GM21528 (cell line): ENCODE measurements around the gene TBC1D2B.

Experiments used
- ATAC-seq: cut with Tn5 transposase; IDR thresholded peaks from one replicate; pipeline ENCODE4 v1.9.1; 2021; ENCODE audit warnings: mild to moderate bottlenecking, moderate library complexity; ENCODE audit not compliant: unreplicated experiment, low FRiP score

TBC1D2B gene

DNA sequence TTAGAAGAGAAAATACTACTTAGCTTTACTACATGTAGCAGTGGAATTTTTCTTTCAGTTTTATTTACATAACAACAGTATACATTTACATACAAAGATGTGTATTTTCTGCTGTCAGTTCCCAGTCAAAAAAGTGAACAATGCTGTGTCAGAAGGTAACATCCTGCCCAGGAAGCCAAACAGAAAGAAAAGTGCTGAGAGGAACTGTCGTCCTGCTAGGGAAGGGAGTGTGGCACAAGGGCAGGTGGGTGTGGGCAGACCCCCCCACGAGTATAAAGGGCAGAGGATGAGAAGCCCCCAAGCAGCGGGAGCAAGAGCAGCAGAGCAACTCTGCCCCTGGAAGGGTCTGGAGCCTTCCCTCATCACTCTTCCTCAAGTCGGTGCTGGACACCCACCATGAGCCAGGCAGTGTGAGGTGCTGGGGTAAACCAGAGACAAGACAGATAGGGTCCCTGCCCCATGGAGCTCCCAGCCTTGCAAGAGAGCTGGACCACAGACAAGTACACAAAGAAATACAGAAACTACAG, 39.7 kb downstream of the TBC1D2B start:
- ATAC-seq: no peak

DNA sequence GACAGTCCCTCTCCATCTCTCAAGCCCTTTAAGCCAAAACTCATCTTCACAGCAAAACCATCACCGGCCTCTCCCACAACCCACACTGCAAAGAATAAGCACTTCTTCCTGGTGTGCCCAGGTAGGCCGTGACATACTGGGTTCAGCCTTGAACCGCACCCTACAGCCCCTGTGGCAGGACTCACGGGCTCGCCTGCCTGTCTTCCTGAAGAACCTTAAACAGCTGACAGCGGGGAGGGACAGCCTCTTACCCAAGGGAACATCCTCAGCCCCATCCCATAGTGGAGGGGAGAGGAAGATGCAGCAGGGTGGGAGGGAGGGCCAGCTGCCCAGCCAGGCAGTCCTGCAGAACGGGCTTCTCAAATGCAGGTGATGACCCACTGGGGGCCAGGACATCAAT, 40.2 kb downstream of the TBC1D2B start:
- ATAC-seq: no peak

DNA sequence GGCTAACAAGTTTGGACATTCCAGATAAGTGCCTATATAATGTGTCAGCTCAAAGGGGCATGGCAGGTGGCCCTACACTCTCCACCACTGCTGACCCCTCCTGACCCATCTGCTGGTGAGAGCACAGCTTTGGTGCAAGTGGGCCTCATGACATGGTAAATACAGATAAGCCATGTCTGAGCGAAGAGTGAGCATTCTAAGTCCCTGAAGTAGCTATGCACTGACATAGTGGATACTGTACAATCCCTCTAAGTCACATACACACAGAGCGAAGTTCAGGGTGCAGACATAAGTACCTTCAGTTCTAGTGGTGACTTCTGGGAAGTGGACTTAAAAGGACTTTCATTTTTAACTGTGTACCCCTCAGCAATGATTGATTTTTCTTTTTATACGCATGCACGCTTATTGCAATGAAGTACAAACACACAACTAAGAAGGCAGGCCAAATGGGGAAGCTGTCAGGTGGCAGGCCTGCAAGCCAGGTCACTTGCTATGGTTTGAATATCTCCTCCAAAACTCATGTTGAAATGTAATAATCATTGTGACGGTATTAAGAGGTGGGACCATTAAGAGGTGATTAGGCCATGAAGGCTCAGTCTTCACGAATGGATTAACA, 41.5 kb downstream of the TBC1D2B start:
- no peak for ATAC-seq

DNA sequence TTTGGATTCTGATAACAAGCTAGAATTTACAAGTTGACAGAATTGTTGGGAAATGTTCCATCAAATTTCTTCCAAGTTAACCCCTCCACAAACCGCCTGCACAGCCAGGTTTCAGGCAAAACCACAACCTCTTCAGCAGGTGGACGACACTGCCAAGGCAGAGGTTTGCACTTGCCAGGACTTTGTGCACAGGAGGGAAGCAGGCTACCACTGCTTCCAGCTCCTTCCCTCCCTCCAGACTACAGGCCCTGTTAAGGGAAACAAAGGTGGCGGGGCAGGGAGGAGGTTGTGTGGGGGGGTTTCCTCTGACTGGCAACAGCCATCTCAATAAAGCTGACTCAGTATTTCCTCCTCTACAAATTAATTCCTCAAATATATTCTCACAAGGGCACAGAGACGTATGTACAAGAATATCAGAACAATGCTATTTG, 42.2 kb downstream of the TBC1D2B start:
- no peak for ATAC-seq

DNA sequence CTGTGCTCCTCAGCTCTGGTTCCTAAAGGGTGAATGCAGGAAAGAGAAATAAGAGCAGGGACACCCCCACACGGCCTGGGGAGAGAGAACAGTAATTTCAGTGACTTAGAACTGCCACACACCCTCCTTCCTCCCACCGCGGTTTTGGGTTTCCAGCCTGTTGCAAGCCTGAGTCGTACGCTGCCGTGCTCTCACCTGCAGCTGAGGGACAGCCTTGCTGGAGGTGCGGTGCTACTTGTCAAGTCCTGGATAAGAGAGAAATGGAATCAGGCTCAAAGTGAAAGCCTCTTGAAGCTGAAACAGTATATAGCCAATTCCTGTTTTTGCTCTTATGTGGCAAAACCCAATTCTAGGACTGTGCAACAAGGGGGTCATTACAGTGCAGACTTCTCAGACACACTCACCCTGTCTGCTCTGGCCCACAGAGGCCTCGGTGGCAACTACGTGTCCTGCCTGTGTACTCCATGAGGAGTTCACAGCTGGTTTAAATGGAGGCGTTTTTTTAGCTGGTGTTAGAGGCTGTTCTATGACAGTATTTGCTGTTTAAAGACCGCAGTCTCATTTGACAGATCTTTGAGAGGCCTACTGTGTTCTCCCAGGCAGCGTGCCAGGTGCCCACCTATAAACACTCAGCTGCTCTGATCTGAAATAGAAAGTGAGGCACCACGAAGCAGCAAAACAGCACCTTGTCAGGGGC, 42.9 kb downstream of the TBC1D2B start:
- ATAC-seq: peak; percentile 77

DNA sequence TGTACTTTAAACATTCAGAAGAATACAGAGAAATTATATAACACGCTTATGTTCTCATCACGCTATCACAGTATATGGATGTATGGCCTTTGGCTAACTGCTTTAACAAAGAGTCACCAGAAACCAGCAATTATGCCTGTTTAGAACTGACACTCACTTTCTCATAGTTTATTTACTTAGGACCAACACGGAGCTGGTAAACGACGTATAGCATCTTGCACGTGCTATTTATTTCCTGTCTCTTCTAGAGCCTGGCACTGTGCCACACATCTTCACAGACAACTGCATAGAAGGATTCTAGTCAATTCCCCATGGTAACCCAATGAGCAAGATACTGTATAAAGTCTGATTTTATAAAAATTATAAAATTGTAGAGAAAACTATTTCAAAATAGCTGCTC, 43.6 kb downstream of the TBC1D2B start:
- no peak for ATAC-seq

DNA sequence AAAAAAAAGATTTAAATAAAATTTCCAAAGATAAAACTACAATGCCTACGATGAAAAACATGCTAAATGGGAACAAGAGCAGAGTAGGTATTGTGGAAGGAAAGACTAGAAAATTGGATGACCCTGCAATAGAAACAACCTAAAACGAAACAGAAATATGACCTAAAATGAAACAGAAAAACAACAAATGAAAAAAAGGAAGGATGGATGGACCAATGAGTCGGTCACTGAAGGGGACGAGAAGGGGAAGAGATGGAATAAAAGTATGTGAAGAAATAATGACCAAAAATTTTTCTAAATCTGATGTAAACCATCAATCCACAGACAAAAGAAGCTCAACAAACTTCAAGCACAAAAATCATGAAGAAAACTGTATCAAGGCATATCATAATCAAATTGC, 44.8 kb downstream of the TBC1D2B start:
- ATAC-seq: no peak

DNA sequence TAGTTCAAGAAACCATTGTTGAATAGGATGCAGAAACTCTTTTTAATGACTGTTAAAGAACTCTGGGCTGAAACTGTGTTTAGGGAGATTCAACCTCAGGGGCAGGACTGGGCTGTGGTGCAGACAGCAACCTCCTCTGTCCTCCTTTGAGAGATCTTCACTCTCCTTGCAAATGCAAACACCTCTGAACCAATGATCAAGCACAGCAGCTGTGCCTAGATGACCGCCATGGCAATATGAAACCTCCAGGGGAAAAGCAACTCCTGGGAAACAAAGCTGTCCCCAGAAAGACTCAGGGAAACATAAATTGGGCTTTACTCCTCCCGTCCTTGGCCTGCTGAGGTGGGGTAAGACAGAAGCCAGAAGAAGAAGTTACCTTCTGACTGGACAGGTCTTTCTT, 52.6 kb downstream of the TBC1D2B start:
- no peak for ATAC-seq

DNA sequence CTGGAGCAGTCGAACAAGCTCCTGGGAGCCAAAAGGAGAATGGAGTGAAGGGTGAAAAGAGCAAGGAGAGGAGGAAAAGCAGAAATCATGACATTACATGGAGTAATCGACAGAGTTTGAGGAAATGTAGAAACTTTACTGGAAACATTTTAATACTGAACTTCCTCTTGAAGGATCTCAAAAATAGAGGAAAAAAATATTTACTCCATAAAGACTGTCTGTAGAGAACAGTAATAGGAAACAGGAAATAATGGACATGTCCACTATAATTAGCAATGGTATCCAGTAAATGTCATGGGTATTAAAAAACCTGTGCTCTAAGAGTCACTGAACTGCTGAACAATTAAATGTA, 53.0 kb downstream of the TBC1D2B start:
- ATAC-seq: no peak

DNA sequence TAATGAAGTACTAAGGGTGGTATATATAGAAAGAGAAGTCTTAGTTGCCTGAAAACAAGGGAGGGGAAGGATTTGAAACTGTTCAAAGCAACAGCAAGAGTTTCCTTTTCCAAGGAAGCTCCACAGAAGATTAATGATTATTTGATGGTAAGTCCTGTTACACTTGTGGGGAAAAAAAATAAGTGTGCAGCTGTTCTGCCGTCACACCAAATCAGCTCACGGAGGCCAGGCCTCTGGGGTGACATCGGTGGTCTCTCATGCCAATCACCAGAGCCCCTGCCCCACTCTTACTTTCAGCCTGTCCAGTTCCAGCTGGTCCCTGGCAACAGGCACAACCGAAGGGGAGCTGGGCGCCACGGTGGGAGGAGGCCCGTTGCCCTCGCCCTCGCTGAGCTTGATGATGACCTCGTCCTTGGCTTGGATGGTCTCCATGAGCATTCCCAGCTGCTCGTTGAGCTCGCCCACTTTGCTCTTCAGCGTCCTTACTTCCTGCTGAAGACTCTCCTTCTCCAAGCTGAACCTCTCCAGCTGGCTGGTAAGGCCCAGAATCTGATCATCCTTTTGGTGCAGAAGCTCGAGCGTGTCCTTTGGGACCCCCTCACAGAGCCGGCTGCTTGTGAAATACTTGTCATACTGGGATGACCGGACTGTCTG, 53.5 kb downstream of the TBC1D2B start:
- ATAC-seq: no peak

DNA sequence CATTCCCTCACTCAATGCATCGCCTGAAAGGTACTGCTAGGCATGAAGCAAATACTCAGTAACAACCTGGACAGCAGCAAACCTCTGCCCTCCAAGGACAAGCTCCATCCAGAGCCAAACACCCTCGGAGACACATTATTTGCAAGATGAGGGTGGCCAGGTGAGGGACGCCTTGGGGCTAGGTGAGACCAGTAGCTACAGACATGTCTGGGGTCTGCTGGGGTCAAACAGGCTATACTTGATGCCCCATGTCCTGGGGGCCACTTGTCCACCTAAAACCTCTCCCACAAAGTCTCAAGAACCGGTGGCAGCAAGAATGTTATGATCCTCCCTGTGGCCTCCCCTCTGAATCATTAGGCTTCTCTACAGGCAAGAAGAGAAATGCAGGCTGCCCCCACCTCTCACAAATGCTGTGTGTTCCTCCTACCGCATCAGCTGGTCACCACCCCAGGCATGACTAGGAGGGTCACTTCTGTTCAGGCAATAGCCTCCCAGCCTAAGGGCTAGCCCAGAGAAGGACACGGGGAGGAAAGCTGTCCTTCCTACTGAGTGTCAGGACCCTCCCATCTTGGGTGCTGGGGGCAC, 54.3 kb downstream of the TBC1D2B start:
- ATAC-seq: no peak

DNA sequence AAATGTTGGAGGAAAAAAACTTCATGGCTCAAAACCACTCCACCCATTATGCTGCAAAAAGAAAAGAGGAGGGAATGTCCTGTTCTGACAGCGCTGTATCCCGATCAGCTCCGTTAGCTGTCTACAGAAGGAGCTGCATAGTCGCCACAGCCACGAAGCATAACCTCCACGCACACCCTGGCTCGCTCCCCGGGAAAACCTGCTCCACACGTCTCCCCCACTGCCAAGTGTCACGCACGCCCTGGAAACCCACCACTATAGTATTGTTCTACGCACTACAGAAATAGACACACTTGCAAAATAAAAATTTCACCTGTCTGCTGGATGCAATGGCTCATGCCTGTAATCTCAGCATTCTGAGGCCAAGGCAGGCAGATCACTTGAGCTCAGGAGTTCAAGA, 55.8 kb downstream of the TBC1D2B start:
- no peak for ATAC-seq

DNA sequence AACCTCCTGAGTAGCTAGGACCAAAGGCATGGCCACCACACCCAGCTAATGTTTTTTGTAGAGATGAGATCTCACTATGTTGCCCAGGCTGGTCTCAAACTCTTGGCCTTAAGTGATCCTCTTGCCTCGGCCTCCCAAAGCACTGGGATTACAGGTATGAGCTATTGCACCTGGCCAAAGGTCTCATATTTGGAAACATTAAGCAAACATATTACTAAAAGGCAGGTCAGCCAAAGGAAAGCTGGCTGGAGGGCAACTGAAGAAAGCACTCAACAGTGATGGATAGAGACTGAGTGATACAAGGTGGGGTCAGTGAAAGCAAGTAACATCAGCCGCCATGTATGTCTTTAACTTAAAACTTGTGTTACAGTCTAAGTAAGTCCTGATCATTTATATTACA, 57.5 kb downstream of the TBC1D2B start:
- ATAC-seq: no peak

DNA sequence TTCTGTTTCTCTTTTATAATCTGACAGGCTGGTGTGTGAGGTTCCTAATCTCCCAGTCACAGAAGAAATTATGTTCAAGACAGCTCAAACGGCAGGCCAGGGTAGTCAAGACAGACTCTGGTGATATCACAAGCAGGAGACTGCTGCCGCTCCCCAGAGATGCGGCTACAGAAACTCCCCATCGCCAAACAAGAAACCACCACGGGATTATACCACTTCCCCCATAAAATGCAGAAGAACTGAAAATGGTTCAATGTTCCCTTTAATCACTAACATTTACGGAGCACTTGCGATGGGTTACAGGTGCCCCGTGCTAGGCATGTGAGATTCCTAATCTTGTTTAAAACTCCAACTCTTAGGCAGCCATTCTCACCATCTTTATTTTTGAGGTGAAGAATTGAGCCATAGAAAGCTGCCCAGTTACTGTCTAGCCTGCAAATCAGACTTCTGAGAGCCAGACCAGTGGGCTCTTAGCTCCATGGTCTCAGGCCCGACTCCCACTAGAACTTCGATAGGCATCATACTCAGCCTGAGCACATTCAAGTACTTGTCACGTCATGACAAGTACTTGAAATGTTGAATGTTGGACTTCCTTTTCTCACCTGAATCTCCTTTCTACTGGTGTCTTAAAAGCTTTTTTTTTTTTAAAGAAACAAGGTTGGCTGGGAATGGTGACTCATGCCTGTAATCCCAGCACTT, 58.4 kb downstream of the TBC1D2B start:
- ATAC-seq: no peak

DNA sequence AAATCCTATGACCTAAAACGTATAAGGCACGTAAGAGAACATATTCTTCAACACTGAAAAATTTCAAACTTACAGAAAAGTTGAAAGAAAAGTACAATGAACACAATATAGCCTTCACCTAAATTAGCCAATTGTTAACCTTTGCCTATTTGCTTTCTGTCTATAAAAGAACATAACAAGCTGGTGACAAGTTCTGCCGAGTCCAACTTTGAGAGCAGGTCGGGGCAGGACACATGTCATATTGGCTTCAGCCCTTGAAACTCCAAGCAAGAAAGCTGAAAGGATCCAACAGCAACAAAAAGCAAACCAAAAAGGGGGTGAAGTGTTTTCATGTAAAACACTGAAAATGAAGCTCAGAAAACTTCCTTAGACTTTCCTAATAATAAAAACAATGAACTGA, 59.1 kb downstream of the TBC1D2B start:
- no peak for ATAC-seq

DNA sequence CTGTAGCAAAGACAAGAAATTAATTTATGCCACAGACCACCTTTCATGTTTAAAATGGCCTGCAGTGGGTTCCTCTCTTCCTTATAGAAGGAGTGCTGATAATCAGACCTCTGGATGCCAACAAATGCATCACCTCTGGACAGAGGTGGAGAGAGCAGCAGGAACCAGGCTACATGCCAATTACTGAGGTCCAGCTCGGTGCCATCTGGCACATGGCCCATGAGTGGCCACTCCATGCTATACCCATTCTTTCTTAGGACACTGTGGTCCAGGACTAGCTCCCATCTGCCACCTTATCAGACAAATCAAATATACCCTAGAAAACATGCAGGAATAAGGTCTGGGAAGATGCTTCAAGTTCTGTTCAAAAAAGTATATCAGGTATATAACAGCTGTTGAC, 60.7 kb downstream of the TBC1D2B start:
- ATAC-seq: no peak

DNA sequence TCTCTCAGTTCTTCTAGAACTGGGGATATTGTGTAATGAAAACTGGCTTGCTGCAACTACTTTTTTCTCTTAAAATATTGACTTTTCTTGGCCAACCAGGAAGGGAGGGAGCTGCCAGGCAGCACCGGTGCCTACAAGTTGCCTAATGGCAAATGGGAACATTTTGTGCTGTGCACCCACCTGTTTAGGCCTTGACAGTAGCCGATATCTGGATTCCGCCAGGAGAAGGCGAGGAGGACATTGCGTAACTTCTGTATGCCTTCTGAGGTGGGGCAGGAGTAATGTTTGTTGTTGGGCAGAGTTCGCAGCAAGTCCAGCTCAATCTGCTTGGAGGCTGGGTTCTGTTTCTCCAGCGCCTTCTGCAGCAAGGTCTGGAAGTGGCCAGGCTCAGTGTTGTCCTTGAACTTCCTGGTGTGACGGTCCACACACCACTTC, 64.9 kb downstream of the TBC1D2B start:
- ATAC-seq: no peak

DNA sequence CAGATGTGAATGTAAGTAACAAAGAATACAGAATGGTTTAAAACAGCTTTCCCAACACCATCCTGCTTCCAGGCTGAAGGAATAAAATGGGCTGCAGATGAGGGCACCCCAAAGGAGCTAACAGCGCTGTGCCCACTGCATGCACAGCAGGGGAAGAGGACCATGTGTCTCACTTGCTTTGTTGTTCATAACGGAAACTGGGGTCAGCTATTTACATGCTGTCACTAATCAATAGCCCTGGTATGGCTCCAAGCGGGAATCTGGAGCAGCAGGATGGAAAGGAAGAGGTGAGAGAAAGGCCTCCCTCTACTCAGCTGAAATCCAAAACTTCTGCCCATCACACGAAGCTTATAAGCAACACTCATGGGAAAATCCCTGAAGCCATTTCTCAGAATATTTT, 67.4 kb downstream of the TBC1D2B start:
- no peak for ATAC-seq

DNA sequence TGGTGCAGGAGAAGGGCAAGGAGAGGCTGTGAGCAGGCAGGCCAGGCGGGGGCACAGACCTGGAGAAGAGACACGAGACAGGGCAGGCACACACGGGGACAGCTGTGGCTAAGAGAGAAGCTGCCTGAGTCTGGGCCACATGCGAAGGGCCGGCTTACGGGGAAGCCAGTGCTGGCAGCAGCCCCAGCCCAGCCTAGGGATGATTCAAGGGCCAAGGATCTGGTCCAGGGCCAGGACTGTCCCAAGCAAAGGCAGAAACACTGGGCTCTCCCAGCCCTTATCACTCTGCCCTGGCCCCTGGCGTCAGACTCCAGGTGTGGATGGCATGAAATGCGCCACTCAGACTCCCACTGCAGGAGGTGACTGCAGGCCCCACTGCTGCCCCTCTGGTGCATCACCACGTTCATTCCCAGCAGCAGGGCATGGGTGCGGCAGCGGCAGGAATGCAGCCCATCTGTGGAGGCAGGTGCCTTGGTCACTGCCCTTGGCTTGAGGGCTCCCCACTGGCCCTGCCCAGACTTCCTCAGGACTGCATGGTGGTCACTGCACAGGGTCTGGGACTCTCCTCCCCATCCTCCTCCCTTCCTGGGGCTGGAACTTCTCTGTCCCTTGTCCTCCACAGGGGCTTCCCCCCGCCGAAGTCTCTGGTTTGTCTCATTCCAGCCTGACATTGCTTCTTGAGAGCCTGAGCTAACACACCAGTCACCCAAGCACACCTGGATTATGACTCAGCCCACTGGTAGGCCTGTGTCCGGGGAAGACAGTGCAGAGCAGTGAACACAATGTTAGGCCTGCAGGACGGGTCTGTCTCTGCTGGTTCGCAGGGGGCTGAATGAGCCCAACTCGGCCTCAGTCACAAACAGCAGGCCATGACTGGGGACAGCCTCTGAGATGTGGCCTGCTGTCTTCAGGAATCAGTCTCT, 69.3 kb downstream of the TBC1D2B start:
- ATAC-seq: no peak
